SK-N-DZ (cell line): ENCODE measurements around the gene NELFE.
A peak's percentile ranks its signal among the peaks of the same experiment; 100 is the strongest.
"Not testable (repeated sequence)": the region's sequence is repeated elsewhere in the genome, so short reads cannot be mapped to it uniquely, and the experiment has no call there.

Source experiments
- DNase-seq: peaks from one replicate; pipeline ENCODE4 v3.0.0-alpha.2; 2015; ENCODE audit warnings: low spot score

The NELFE gene

DNA sequence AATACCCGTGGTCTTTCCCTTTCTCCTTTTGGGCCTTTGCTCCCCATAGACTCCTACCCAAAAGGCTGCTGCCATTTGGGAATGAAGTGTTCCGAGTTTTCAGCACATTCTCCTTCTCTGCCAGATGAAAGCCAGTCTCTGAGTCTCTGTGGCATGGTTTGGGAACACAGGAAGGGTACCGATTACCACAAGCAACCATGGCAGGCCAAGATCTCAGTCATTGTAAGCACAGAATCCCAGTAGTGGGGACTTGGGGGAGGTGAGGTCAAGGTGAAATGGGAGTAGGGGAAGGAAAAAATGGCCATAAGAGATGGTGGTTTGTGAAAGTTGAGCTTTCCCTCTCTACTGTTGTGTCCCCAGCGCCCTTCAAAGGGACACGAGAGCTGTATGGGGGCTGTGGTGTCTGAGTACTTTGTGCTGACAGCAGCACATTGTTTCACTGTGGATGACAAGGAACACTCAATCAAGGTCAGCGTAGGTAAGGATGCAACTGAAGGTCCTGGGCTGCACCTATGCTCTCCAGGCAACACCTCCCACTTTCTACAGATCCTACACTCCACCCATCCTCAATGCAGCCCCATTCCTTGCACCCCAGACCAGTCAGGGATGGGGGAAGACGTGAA lies 8.7 kb downstream of the NELFE start:
- no peak for DNase-seq

DNA sequence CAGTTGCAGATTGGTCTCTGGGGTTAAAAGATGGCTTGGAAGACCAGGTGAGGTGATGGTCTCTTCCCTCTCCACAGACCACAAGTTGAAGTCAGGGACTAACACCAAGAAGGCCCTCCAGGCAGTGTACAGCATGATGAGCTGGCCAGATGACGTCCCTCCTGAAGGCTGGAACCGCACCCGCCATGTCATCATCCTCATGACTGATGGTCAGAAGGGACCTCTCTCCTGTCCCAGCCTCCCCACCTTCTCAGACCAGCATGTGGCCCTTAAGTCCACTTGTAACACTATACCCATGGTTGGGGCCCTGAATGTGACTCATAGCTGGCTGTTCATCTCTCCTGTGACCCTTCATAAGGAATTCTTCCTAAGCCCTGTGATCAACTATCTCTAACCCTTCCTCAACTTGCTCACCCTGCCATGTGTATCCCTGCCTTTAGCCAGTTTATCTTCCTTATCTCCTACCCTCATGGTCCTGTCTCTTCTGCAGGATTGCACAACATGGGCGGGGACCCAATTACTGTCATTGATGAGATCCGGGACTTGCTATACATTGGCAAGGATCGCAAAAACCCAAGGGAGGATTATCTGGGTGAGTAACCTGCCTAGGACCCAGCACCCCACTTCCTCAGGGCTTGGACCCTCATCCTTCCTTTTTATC lies 9.9 kb downstream of the NELFE start:
- DNase-seq = no peak

DNA sequence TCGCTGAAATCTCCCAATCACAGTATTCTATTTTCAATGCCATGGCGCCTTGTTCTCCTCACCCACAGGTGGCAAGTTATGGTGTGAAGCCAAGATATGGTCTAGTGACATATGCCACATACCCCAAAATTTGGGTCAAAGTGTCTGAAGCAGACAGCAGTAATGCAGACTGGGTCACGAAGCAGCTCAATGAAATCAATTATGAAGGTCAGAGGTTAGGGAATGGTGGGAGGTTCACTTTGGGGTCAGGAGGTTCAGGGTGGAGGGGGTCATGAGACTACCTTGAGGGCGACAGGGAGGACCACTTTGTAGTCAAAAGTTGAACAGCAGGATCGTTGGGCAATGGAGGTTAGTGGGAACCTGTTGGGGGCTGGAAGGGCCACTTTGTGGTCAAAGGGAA lies 10.5 kb downstream of the NELFE start:
- no peak for DNase-seq

DNA sequence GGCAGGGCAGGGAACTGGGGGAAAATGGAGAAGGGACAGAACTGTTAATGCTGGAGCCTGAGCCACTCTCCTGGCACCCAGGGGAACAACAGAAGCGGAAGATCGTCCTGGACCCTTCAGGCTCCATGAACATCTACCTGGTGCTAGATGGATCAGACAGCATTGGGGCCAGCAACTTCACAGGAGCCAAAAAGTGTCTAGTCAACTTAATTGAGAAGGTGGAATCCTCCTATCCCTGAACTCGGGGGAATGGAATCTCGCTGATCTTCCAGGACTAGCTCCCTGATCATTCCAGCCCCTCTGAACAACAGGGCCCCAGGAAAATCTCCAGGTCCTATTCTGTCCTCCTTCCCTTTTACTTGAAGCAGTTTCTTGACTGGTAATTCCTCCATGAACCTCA lies 10.9 kb downstream of the NELFE start:
- no peak for DNase-seq

DNA sequence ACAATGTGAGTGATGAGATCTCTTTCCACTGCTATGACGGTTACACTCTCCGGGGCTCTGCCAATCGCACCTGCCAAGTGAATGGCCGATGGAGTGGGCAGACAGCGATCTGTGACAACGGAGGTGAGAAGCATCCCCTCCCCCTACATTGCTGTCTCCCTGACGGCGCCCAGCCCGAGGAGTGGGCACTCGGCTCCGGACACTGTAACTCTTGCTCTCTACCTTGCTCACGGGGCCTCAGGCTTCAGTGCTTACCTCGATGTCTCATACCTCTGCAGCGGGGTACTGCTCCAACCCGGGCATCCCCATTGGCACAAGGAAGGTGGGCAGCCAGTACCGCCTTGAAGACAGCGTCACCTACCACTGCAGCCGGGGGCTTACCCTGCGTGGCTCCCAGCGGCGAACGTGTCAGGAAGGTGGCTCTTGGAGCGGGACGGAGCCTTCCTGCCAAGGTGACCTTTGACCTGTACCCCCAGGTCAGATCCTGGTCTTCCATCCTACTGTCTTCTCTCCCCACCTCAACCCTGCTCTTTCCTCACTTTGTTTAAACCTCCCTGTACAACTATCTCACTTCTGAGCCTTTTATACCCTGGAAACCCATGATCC lies 11.6 kb downstream of the NELFE start:
- DNase-seq = no peak

DNA sequence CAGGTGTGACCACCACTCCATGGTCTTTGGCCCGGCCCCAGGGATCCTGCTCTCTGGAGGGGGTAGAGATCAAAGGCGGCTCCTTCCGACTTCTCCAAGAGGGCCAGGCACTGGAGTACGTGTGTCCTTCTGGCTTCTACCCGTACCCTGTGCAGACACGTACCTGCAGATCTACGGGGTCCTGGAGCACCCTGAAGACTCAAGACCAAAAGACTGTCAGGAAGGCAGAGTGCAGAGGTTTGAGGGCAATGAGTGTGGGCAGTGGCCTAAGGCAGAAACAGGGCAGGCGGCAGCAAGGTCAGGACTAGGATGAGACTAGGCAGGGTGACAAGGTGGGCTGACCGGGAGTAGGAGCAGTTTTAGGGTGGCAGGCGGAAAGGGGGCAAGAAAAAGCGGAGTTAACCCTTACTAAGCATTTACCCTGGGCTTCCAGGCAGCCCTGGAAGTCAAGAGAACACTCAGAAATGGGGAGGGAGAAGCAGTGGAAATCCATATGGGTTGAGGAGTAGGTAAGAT lies 12.3 kb downstream of the NELFE start:
- DNase-seq = no peak

DNA sequence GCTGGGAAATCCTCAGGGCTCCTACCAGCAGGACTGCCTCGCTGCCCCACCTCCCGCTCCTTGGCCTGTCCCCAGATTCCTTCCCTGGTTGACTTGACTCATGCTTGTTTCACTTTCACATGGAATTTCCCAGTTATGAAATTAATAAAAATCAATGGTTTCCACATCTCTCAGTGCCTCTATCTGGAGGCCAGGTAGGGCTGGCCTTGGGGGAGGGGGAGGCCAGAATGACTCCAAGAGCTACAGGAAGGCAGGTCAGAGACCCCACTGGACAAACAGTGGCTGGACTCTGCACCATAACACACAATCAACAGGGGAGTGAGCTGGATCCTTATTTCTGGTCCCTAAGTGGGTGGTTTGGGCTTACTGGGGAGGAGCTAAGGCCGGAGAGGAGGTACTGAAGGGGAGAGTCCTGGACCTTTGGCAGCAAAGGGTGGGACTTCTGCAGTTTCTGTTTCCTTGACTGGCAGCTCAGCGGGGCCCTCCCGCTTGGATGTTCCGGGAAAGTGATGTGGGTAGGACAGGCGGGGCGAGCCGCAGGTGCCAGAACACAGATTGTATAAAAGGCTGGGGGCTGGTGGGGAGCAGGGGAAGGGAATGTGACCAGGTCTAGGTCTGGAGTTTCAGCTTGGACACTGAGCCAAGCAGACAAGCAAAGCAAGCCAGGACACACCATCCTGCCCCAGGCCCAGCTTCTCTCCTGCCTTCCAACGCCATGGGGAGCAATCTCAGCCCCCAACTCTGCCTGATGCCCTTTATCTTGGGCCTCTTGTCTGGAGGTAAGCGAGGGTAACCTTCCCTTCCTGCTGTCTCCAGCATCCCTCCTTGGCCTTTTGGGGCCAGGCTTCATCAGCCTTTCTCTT lies 13.0 kb downstream of the NELFE start, which contains the start of gene CFB:
Gene CFB (plus strand): TSS at position 589 of the 863 bp plus-strand sequence. CDS start 127 bp downstream, at position 716.
- no peak for DNase-seq

DNA sequence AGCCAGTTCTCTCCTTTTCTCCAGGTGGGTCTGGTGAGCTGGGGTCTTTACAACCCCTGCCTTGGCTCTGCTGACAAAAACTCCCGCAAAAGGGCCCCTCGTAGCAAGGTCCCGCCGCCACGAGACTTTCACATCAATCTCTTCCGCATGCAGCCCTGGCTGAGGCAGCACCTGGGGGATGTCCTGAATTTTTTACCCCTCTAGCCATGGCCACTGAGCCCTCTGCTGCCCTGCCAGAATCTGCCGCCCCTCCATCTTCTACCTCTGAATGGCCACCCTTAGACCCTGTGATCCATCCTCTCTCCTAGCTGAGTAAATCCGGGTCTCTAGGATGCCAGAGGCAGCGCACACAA lies 13.6 kb downstream of the NELFE start:
- DNase-seq = no peak

DNA sequence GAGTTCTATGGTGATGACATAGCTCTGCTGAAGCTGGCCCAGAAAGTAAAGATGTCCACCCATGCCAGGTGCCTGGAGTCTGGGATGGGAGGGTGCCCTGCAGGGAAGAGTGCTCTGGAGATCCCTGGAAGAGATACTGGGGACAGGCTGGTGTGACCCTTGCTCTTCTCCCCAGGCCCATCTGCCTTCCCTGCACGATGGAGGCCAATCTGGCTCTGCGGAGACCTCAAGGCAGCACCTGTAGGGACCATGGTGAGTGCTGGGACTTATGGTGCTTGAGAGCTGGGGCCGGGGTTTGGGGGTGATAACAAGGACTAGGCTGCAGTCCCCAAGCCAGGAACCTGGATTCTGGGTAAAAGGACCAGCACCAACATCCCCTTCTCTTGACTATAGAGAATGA lies 15.0 kb downstream of the NELFE start:
- no peak for DNase-seq

DNA sequence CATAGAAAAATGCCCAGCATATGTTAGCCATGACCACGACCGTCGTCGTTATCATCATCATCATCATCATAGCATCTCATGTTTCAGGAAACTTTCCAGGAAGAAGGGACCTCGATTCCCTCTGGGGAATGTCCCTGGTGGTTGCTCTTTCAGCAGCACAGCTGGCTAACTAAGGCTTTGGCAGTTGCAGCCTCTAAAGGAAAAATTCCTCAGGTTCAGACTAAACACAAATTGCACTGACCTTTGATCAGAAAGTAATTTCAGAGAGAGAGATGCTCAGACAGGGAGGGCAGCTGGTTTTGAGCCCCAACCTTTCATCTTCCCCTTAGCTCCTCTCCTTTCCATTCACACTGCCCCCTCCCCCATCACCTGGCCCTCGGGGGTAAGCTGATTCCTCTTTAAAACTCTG lies 18.5 kb downstream of the NELFE start:
- DNase-seq = peak; percentile 34

DNA sequence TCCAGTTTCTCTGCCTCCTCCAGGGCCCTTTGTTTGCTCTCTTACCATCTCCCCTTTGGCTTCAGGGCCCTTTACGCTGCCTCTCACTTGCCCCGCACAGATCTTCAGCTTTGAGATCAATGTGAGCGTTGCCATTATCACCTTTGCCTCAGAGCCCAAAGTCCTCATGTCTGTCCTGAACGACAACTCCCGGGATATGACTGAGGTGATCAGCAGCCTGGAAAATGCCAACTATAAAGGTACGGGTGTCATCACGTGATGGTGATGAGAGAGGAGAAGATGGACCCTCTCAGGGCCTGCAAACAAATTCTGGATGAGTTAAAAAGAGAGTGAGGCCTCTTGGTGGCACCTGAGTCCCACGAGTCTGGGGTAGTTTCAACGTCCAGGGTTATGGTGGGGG lies 22.9 kb downstream of the NELFE start:
- no peak for DNase-seq

DNA sequence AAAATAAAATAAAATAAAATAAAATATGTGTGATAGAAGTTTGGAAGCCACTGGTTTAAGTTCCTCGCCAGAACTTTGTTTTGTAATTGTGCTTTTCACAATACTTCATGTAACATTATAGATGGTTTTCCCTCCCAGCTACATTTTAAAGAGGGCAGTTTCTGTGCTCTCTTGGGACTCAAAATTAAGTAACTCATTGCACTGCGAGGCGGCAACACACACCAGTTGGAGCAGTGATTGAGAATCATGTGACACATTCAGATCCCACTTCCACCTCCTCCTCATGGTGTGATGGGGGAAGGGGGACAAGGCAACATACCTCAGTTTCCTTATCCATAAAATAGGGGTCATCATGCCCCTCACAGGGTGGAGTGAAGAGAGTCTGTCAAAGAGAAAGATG lies 23.8 kb downstream of the NELFE start:
- no peak for DNase-seq

DNA sequence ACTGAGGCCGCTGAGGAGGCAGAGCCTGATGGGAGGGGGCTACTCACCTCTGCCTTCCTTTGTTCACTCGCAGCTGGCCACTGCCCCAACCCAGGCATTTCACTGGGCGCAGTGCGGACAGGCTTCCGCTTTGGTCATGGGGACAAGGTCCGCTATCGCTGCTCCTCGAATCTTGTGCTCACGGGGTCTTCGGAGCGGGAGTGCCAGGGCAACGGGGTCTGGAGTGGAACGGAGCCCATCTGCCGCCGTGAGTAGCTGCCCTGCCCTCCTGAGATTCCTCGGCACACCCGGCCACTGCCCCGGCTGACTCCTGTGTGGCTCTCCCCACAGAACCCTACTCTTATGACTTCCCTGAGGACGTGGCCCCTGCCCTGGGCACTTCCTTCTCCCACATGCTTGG lies 25.2 kb downstream of the NELFE start:
- no peak for DNase-seq

DNA sequence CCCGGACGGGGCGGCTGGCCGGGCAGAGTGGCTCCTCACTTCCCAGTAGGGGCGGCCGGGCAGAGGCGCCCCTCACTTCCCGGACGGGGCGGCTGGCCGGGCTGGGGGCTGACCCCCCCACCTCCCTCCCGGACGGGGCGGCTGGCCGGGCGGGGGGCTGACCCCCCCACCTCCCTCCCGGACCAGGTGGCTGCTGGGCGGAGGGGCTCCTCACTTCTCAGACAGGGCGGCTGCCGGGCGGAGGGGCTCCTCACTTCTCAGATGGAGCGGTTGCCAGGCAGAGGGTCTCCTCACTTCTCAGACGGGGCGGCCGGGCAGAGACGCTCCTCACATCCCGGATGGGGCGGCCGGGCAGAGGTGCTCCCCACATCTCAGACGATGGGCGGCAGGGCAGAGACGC lies 26.6 kb downstream of the NELFE start:
- not testable (repeated sequence) for DNase-seq

DNA sequence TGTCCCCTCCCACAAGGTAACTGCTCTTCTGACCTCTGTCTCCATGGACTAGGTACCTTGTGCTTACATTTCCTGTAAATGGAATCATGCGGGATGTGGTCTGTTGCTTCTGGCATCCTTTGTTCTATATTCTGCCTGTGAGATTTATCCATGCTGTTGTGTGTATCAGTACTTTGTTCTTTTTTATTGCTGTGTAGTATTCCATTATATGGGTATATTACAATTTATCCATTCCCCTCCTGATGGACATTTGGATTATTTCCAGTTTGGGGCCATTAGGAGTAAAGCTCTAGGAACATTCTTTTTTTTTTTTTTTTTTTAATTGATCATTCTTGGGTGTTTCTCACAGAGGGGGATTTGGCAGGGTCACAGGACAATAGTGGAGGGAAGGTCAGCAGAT lies 27.8 kb downstream of the NELFE start:
- no peak for DNase-seq

DNA sequence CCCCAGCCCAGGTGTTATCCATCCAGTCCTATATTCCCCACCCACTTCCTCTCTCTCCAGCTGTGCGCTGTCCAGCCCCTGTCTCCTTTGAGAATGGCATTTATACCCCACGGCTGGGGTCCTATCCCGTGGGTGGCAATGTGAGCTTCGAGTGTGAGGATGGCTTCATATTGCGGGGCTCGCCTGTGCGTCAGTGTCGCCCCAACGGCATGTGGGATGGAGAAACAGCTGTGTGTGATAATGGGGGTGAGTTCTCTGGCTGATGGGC lies 30.2 kb downstream of the NELFE start:
- no peak for DNase-seq

DNA sequence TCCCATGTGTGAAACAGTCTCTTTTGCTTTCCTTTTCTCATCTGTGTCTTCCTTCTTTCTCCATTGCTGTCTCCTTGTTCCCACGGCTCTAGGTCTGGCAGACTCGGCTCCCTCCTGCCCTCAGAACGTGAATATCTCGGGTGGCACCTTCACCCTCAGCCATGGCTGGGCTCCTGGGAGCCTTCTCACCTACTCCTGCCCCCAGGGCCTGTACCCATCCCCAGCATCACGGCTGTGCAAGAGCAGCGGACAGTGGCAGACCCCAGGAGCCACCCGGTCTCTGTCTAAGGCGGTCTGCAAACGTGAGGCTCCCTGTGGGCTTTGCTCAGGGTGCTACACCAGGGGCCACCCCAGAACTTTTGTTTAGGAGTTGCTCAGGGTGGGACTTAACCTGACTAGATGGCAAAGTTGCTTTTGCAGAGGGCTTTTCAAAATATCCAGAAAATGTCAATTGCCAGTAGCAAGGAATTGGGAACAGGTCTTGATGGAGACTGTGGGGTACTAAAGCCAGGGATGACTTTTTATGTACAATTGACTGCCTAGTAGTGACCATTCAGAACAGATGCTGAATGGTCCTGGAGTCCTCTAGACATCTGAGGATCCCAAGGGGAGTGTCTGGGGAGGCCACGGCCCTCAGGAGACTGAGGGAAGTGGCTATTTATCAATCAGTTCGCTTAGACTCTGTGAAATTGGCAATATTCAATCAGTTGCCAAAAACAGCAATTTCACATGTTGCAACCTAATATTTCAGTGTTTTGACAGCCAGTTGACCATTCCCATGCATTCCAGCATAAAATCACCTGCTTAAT lies 30.7 kb downstream of the NELFE start:
- DNase-seq = no peak

DNA sequence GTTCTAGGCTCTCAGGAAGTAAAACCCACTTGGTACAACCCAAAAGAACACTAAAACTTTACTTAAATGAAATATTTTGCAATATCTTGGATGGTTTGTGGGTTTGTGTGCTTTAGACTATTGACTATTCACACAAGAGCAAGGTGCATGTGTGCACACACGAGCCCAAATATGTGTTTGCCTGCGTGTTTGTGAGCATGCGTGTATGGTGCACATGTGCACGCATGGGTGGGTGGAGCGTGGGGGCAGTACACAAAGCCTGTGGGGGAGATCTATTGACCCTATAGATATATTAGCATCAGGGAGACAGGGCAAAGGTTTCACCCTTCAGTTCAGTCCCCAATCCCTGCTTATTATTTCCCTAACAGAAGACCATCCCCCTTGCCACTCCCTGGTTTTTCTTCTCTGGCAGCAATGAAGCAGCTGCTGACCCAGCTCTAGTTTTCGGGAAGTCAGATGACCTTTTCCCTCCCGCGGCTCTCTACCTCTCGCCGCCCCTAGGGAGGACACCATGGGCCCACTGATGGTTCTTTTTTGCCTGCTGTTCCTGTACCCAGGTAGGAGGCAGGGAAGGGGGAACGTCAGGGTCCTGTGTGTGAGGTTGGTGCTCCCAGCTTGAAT lies 31.4 kb downstream of the NELFE start, which contains the start of gene C2:
Gene C2 (plus strand): TSS at position 476 of the 621 bp plus-strand sequence. CDS start 36 bp downstream, at position 512.
- DNase-seq = no peak

DNA sequence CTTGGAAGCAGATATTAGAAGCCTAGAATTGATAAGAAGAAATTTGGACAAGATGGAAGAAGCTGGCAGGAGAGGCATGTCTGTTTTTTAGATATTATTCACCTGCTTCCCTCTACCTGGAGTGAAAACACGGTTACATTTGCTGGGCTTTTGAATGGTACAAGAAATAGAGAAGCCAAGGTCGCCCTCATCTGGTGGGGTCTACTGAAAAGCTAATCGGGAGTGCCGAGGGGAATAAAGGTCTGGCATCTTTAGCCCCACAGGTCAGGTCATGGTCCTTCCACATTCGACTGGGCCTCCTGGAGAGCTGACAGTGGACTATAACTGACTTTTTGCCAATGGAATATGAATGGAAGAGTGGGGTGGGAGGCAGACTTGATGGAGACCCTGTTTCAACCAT lies 35.8 kb downstream of the NELFE start:
- no peak for DNase-seq

DNA sequence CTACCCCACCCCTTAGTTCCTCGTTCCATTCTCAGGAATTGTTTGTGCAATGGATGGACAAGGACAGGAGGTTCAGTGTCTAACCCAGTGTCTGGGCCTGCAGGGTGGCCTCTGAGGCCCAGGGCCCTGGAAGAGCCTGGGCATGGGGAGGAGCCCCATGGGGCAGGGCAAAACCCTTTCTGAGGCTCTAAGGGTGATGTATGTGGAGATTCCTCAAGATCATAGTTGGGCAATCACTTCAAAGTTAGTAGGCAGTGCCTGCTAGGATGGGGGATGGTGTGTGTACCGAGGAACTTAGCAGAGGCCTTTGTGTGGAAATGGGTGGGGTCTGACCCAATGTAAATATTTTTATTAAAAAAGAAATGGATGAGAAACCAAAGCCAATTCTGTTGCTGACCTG lies 38.0 kb downstream of the NELFE start:
- DNase-seq = no peak
